Loucy (cell line): ENCODE results near the gene NOSIP.

Source experiments
- H2AFZ ChIP-seq: fragments of 200-600 bp; sonication (generic); 2 replicates; pipeline ENCODE4 v1.6.0; 2016; ENCODE audit warnings: antibody characterized with exemption, mild to moderate bottlenecking, low read length, moderate library complexity
- H3F3A ChIP-seq: fragments of 200-600 bp; 2 replicates; pipeline ENCODE4 v1.6.0; 2016; ENCODE audit warnings: antibody characterized with exemption, low read depth, mild to moderate bottlenecking
- H3K27me3 ChIP-seq: fragments of 200-600 bp; sonication (generic); 2 replicates; pipeline ENCODE4 v1.6.1; 2014; ENCODE audit warnings: low read length, mild to moderate bottlenecking; ENCODE audit not compliant: insufficient read depth, poor library complexity, severe bottlenecking
- H3K36me3 ChIP-seq: fragments of 200-600 bp; sonication (generic); 2 replicates; pipeline ENCODE4 v1.6.1; 2016; ENCODE audit warnings: low read length; ENCODE audit not compliant: insufficient read depth
- H3K4me1 ChIP-seq: fragments of 200-600 bp; sonication (generic); 2 replicates; pipeline ENCODE4 v1.5.1; 2014; ENCODE audit warnings: low read length, mild to moderate bottlenecking; ENCODE audit not compliant: insufficient read depth, poor library complexity, severe bottlenecking
- H3K4me2 ChIP-seq: fragments of 200-600 bp; sonication (generic); 2 replicates; pipeline ENCODE4 v1.6.0; 2014; ENCODE audit warnings: antibody characterized with exemption, low read length, low read depth, mild to moderate bottlenecking; ENCODE audit not compliant: poor library complexity, severe bottlenecking
- H3K4me3 ChIP-seq: fragments of 200-600 bp; sonication (generic); 2 replicates; pipeline ENCODE4 v1.5.1; 2014; ENCODE audit warnings: low read length, mild to moderate bottlenecking, mixed read lengths; ENCODE audit not compliant: poor library complexity, severe bottlenecking
- H3K79me2 ChIP-seq: fragments of 200-600 bp; sonication (generic); 2 replicates; pipeline ENCODE4 v1.6.1; 2014; ENCODE audit warnings: low read length; ENCODE audit not compliant: insufficient read depth
- H3K9ac ChIP-seq: fragments of 200-600 bp; sonication (generic); 2 replicates; pipeline ENCODE4 v1.6.0; 2014; ENCODE audit warnings: mild to moderate bottlenecking, low read depth, low read length, moderate library complexity; ENCODE audit not compliant: poor library complexity, severe bottlenecking
- H3K9me2 ChIP-seq: fragments of 200-600 bp; sonication (generic); replicated peaks from 2 replicates; pipeline ENCODE4 v1.6.1; 2016; ENCODE audit warnings: low read depth, low read length, mixed read lengths
- H3K9me3 ChIP-seq: fragments of 200-600 bp; sonication (generic); 2 replicates; pipeline ENCODE4 v1.6.1; 2014; ENCODE audit warnings: mild to moderate bottlenecking, antibody characterized with exemption, low read length, low read depth; ENCODE audit not compliant: insufficient read depth
- H4K20me1 ChIP-seq: fragments of 200-600 bp; sonication (generic); 2 replicates; pipeline ENCODE4 v1.6.0; 2014; ENCODE audit warnings: antibody characterized with exemption, low read length, mild to moderate bottlenecking; ENCODE audit not compliant: insufficient read depth, poor library complexity, severe bottlenecking
- EZH2phosphoT487 ChIP-seq: fragments of 200-600 bp; IDR thresholded peaks from 2 replicates; pipeline ENCODE4 v1.6.1; 2018; ENCODE audit warnings: antibody characterized with exemption, mild to moderate bottlenecking, moderate library complexity, borderline replicate concordance
- TF ChIP-seq, protein P1 (sequence below): fragments of 200-600 bp; sonication (generic); conservative IDR thresholded peaks from 2 replicates; pipeline ENCODE4 v1.5.1; 2014; ENCODE audit warnings: mild to moderate bottlenecking, antibody characterized with exemption, low read length

The NOSIP gene

DNA sequence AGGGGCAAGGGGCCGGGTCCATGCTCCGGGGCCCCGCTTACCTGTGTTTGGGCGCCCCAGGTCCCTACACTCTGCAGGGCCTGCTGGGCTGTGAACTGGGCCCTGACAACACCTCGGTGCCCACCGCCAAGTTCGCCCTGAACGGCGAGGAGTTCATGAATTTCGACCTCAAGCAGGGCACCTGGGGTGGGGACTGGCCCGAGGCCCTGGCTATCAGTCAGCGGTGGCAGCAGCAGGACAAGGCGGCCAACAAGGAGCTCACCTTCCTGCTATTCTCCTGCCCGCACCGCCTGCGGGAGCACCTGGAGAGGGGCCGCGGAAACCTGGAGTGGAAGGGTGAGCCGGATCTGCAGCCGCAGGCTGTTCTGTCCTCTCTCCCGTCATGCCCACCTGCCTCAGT, 66.2 kb downstream of the NOSIP start:
- H3K9me2 ChIP-seq = no peaks in the 10 kb centered on the region
- no peaks in the 10 kb centered on the region for H3F3A ChIP-seq
- no peak overlapping the region for H3K4me3 ChIP-seq
- H3K27me3 ChIP-seq = no peaks in the 10 kb centered on the region
- H3K79me2 ChIP-seq = no peaks in the 10 kb centered on the region
- peaks cover 24% of the 10 kb centered on the region for H3K4me1 ChIP-seq
- H3K9me3 ChIP-seq = no peaks in the 10 kb centered on the region
- H3K36me3 ChIP-seq = no peaks in the 10 kb centered on the region
- no peak overlapping the region for H2AFZ ChIP-seq
- no peaks in the 10 kb centered on the region for H4K20me1 ChIP-seq
- H3K4me2 ChIP-seq = peak overlapping the region; percentile 93
- no peak overlapping the region for H3K9ac ChIP-seq
- TF ChIP-seq, protein P1, sequence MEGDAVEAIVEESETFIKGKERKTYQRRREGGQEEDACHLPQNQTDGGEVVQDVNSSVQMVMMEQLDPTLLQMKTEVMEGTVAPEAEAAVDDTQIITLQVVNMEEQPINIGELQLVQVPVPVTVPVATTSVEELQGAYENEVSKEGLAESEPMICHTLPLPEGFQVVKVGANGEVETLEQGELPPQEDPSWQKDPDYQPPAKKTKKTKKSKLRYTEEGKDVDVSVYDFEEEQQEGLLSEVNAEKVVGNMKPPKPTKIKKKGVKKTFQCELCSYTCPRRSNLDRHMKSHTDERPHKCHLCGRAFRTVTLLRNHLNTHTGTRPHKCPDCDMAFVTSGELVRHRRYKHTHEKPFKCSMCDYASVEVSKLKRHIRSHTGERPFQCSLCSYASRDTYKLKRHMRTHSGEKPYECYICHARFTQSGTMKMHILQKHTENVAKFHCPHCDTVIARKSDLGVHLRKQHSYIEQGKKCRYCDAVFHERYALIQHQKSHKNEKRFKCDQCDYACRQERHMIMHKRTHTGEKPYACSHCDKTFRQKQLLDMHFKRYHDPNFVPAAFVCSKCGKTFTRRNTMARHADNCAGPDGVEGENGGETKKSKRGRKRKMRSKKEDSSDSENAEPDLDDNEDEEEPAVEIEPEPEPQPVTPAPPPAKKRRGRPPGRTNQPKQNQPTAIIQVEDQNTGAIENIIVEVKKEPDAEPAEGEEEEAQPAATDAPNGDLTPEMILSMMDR = no peak
- TF ChIP-seq EZH2phosphoT487 = no peak

GRCh38 chr19:49513746-49514118, 66.6 kb downstream of the NOSIP start:
- Histone ChIP-seq H3K36me3 (no peaks in the 10 kb centered on the region), H3K4me1 (peaks cover 24% of the 10 kb centered on the region), H4K20me1 (no peaks in the 10 kb centered on the region), H3K9me2 (no peaks in the 10 kb centered on the region), H3K27me3 (no peaks in the 10 kb centered on the region), H3K9ac (peak overlapping the region; percentile 84), H3F3A (no peaks in the 10 kb centered on the region), H3K9me3 (no peaks in the 10 kb centered on the region), H2AFZ (peak overlapping the region; percentile 99), H3K4me2 (peak overlapping the region; percentile 93), H3K4me3 (peak overlapping the region; percentile 92), H3K79me2 (no peaks in the 10 kb centered on the region)
- TF ChIP-seq, protein P1 = no peak
- TF ChIP-seq EZH2phosphoT487 = no peak

DNA sequence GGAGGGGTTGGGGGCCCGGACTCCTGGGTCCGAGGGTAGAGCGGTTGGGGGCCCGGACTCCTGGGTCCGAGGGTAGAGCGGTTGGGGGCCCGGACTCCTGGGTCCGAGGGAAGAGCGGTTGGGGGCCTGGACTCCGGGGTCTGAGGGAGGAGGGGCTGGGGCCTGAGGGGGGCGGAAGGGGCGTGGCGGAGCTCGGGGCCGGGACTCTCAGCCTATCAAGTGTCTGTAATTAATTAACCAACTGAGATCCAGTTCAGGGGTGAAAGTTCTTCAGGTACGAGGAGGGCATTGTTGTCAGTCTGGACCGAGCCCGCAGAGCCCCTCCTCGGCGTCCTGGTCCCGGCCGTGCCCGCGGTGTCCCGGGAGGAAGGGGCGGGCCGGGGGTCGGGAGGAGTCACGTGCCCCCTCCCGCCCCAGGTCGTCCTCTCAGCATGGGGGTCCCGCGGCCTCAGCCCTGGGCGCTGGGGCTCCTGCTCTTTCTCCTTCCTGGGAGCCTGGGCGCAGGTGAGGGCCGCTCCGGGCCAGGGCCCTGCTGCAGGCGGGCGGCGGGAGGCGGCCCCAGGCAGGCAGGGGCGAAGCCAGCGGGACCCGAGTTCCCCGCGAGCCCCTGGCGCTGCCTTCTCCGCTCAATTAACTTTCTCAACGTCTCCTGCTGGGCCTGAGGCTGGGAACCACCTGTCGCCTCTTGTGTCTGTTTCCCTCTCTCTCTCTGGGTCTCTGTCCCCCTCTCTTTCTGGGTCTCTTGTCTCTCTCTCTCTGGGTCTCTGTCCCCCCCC, 67.2 kb downstream of the NOSIP start:
- Histone ChIP-seq H2AFZ (peak overlapping the region; percentile 99), H3K9me3 (no peaks in the 10 kb centered on the region), H3K9ac (peak overlapping the region; percentile 84), H3K9me2 (no peaks in the 10 kb centered on the region), H3F3A (no peaks in the 10 kb centered on the region), H3K27me3 (no peaks in the 10 kb centered on the region), H3K4me1 (peaks cover 24% of the 10 kb centered on the region), H3K79me2 (no peaks in the 10 kb centered on the region), H4K20me1 (no peaks in the 10 kb centered on the region), H3K4me2 (peak overlapping the region; percentile 93), H3K36me3 (no peaks in the 10 kb centered on the region), H3K4me3 (peak overlapping the region; percentile 92)
- TF ChIP-seq EZH2phosphoT487 = no peak
- TF ChIP-seq, protein P1 = no peak
